Suprapubic skin (tissue), 4 donors: Measurements from ENCODE around the gene SMYD3.

Source experiments
- CTCF ChIP-seq, 2 donors: fragments of 200-600 bp in 1 of 2; fragments of 450-650 bp in 1 of 2; sonication (generic) in 1 of 2; IDR thresholded peaks; one replicate each; pipeline ENCODE4 v1.5.1; 2016 to 2019; ENCODE audit warnings: antibody characterized with exemption in 2 of 2, mild to moderate bottlenecking in 1 of 2, moderate library complexity in 1 of 2
- POLR2A ChIP-seq, 2 donors: fragments of 450-650 bp; IDR thresholded peaks; one replicate each; pipeline ENCODE4 v1.6.1; 2017; ENCODE audit warnings: antibody characterized with exemption in 2 of 2, mild to moderate bottlenecking in 2 of 2, moderate library complexity in 2 of 2
- POLR2AphosphoS5 ChIP-seq, 3 donors: sonication (generic); formaldehyde crosslinking; IDR thresholded peaks; one replicate each; pipeline ENCODE4 v1.6.1; 2017; ENCODE audit warnings: antibody characterized with exemption in 3 of 3

GRCh38 chr1:246114369-246114768 is 392.7 kb downstream of the SMYD3 start:
- TF ChIP-seq POLR2A (IDR thresholded peaks at IDR 0.05) (no peak), CTCF (IDR thresholded peaks at IDR 0.05) (no peak), POLR2AphosphoS5 (IDR thresholded peaks at IDR 0.05) (no peak)
